Muscle of arm (tissue), 12 donors: ENCODE measurements around the gene BANF2. TPM values are rescaled to one million over a fixed set of nuclear protein-coding genes. Genes with fewer than 3 reads are reported as not detected.
"Not testable (repeated sequence)": the region's sequence is repeated elsewhere in the genome, so short reads cannot be mapped to it uniquely, and the experiment has no call there.

Experiments used
- DNase-seq: peaks from one replicate; pipeline ENCODE4 v3.0.0-alpha.2; 2013
- polyA plus RNA-seq, 12 donors: library from polyadenylated mRNA; unstranded; fragments of 120-200 nt; gene quantifications; one replicate each; pipeline ENCODE4 v1.2.1, GENCODE V29; 2013; ENCODE audit not compliant: insufficient read length in 12 of 12

Gene BANF2
- polyA plus RNA-seq, 12 donors: not detected

DNA sequence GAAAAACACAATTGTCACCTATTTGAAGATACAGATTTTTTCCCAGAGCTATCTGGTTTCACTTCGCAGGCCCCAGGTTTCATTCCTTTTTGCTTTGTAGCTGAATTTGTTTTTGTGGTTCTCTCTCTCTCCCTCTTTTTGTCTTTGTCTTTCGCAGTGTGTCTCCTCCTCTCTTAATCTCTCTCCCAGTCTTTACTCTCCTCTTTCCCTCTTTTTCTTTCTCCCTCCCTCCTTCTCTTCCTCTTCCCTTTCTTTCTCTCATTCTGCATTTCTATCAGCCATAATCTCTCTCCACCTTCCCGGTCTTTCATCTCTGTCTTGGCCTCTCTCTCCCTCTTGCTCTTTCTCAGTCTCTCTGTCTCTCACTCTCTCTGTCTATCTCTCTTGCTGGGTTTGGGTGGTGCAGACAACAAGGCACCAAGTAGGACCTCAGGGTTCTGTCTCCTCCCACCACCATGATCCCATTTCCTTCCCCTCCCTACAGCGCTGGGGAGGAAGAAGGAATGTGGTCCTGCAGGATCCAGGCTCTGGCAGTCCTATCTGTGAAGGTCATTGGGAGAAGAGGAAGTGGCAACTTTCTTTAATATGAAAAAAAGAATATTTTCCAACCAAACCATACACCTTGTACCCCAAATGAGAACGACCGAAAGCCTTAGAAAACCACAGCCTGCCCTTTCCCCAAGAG, 63.2 kb downstream of the BANF2 start:
- DNase-seq: no peak

DNA sequence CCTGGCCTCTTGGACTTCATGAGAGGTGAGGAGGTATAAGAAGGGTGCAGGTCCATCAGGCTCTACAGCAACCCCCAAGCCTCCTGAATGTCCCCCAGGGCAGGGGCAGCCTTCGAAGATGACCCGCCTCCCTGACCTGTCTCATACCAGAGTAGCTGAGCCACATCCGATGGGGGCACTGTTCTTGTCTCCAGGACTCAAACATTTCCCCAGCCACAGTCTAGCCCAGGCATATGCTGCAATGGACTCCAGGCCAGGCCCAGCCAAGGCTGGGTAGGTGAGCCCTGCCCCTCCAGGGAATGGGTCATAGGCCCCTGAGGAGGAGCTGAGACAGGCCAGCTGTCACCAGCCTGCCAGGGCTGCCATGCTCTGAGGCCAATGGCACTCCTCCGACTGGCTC, 65.3 kb downstream of the BANF2 start:
- no peak for DNase-seq

DNA sequence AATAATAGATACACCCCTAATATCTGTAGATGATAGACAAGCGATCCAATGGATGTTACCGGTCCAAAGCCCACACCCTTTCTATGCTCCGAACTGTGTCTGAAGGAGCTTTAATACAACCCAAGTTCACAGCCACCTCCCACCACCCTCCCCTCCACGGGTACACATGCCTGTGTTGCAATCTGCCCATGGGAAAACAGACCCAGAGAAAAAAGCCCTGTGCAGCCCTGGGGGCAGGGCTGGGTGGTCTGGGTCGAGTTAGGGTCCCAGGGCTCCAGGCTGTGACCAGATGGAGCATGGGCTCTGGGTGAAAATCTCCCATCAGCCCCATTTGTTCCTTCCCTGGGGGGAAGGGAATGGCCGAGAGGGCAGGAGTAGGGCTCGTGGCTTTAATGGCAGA, 65.8 kb downstream of the BANF2 start:
- DNase-seq: no peak

DNA sequence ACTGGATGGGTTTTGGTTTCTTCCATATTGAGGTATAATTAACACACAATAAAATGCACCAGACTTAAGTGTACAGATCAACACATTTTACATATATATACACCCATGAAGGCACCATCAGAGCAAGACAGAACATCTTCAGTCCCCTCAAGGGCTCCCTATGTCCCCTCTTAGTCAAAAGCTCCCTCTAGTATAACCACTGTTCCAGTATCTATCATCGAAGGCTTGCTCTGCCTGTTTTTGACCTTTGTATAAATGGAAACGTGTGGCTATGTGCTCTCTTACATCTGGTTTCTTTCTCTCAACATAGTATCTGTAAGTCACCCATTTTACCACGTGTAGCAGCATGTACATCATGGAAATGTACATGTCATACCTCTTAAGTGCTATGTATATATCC, 66.5 kb downstream of the BANF2 start:
- no peak for DNase-seq

DNA sequence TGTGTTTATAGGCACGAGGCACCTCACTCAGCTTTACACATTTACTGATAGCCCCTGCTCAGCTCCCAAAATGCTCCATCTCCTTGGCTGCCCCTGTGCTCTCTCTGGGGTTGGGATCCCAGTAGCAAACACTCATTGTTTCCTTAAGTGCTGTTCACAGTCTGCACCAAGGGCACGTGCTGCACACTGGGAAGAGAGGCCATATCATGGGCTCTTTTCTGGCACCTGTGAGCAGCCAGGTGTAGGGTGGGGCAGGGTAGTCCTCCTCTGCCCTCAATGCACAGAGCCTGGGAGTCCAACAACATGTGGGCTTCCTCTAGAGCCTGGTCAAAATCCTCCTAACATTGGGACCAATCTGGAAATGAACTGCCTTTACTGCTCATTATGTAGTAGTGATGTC, 67.9 kb downstream of the BANF2 start:
- no peak for DNase-seq

DNA sequence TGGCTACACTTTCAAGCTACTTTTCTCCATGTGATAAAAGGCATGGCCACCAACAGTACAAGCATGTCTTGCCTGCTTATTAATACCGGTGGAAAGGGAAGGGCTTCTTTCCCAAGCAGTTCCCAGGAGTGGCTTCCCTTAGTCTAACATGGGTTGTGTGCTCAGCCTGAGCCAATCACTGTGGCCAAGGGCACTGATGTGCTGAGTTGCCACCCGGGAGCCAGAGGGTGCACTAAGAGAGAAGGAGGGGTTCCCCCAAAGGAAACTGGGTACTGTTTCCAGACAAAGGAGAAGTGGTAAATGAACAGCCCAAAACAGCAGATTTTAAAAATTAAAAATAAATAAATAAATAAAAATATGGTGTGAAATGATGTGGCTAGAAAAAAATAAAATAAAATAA, 68.5 kb downstream of the BANF2 start:
- no peak for DNase-seq

DNA sequence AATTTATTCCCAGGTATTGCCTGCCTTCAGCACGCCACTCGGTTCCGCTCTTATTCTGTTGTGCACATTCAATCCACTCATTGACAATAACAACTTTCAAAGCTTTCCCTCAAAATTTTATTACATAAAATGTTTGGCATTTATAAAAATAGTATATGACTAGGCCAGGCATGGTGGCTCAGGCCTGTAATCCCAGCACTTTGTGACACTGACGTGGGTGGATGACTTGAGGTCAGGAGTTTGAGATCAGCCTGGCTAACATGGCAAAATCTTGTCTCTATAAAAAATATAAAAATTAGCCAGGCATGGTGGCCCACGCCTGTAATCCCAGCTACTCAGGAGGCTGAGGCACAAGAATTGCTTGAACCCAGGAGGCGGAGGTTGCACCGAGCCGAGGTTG, 70.0 kb downstream of the BANF2 start:
- DNase-seq: not testable (repeated sequence)

DNA sequence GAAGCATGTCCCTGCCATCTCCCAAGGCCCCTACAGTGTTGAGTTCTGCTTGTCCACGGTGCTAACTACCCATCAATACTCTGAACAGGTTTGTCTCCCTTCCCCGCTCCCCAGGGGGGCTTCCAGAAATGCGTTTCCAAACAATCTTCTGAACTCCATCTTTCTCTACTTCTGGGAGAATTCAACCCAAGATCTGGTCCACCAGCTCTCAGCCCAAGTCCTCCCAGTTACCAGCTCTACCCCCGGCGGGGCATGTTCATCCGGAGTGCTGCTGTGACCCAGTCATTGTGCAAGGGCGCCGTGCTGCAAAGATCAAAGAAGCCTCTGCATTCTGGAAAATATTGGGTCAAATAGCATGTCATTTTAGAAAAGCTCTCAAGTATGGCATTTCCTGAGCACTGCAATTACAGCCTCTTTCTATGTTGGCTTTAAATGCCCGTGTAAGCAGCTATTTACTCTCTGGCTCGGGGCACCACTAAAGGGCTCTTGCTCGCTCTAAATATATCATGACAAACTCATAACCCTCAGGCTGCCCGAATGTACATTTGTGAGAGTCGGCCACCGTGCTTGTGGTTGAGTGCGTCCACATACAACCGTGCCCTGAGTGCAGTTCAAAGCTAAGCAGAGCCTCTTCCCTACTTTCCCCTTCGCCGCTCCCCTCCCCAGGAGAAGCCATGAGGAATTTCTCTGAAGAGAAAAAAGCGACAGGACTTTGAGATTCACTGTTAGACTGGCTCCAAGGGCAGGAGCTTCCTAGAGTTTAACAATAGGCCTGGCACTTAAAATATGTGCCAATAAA, 71.6 kb downstream of the BANF2 start:
- DNase-seq: no peak

DNA sequence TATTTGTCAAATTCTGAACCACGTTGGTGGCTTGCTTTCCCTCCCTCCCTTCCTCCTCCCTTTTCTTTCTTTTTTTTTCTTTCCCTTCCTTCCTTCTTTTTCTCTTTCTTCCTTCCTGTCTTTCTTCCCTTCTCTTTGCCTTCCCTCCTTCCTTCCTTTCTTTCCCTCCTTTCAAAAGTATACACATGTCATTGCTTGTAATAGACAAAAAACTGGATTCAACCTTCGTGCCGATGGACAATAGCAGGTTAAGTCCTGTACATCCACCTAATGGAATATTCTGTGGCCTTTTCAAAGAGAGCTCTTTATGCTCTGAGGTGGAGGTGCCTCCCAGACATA, 72.2 kb downstream of the BANF2 start:
- DNase-seq: no peak

DNA sequence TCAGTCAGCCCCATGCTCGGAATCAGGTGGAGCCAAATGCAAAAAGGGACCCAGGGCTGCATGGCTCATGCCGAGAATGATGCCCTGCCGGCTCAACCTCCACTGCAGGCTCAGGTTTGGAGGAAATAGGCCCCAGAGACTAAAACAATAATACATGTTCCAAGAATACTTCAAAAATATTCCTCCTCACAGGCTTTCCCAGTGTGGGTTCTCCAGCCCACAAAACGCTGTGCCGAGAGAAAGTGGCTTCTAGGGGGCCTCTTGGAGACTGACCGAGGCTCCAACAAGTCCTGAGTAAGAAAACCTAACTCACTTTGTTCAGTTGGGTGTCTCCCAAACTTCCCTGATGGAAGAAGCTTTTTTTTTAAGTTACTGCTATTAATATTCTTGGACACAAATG, 73.9 kb downstream of the BANF2 start:
- DNase-seq: no peak

DNA sequence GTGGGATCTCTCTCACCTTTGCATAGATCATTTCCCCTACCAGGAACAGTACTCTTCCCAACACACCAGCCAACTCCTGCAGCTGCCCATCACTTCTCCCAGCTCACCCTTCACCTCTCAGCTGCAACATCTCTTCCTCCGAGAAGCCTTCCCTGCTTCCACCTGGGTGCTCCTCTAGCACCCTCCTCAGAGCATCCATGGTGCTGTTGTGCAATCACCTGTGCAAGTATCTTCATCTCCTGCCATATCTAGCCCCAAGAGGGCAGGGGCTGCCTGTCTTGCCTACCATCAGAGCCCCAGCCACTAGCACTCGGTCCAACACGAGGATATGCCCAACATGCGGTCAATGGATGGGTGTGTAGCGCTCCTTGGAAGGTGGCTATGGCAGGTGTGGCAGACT, 75.8 kb downstream of the BANF2 start:
- DNase-seq: no peak

DNA sequence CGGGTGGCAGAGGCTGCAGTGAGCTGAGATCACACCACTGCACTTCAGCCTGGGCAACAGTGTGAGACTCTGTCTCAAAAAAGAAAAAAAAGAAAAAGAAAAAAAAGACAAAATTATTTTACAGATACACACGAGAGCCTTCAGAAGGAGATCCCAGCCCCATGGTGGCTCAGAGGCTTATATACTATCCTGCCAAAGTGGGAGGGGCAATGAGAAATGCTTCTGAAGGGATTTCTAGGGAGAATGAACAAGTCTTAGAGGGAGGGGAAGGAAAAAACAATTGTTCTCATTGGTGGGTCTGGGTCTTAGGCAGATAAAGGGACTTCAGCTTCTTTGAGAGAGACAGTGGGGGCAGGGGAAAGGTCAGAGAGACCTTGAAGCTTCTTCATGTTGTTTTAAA, 76.8 kb downstream of the BANF2 start:
- no peak for DNase-seq

DNA sequence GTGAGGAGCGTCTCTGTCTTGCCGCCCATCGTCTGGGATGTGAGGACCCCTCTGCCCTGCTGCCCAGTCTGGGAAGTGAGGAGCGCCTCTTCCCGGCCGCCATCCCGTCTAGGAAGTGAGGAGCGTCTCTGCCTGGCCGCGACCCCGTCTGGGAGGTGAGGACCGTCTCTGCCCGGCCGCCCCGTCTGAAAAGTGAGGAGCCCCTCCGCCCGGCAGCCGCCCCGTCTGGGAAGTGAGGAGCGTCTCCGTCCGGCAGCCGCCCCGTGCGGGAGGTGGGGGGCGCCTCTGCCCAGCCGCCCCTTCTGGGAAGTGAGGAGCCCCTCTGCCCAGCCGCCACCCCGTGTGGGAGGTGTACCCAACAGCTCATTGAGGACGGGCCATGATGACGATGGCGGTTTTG, 79.2 kb downstream of the BANF2 start:
- not testable (repeated sequence) for DNase-seq

DNA sequence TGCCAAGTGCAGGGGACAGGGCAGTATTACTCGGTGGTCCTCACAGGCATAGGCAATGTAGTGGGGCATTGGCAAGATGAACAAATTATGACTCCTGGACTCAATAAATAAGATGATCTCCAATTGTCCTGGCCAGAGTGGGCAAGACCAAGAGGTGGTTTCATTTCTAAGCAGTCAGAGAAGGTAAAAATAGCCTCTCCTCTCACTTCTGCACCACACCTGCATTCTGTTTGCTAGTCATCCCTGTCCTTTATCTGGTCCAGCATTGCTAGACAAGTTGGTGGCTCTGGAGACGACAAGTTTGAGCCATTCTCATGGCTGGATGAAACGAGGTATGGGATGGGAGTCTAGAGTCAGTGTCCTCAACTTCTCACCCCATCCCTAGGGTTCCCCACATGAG, 83.0 kb downstream of the BANF2 start:
- DNase-seq: no peak

DNA sequence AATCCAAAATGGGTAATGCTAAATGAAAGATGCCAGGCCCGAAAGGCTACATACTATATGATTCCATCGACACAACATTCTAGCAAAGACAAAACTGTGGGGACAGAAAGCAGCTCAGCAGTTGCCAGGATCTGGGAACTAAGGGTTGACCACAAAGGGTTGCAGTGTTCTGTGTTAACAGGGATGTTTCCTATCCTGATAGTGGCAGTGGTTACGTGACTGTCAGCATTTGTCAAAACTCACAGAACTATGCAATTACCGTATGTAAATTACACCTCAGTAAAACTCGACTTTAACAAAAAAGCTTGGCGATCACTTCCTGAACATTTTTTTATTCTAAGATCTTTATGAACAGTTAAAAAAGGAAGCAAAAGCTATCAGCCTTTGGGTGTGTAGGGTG, 83.9 kb downstream of the BANF2 start:
- no peak for DNase-seq

DNA sequence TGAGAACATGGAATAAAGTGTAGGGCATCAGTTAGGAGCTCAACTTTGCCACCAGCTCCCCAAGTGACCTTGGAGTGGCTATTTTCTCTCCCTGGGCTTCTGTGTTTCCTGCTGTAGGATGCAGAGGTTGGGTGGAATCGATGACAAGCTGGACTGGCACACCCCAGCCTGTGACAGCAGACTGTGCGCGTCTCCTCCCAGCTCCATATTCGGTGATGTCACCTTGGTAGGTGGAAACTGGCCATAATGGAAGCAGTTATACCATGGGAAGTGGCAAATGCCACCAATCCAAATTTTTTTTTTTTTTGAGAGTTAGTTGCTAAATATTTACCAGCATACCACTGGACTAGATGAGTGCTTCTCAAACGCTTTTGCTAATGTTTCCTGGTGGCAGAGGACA, 85.2 kb downstream of the BANF2 start:
- DNase-seq: no peak

Other genes with a start within 250 kb of the BANF2 start
- 1 to 10 TPM in 10 of 12 donors, not detected in 2; 1.9 to 4.0 (median 2.8) TPM for gene BFSP1, start 168.6 kb upstream of the BANF2 start, polyA plus RNA-seq
- gene DSTN, start 129.9 kb upstream of the BANF2 start, polyA plus RNA-seq: 100 to 1,000 TPM in 11 of 12 donors, not detected in 1; 231 to 323 (median 284) TPM
- 100 to 1,000 TPM in 8 of 12 donors, 10 to 100 TPM in 3, not detected in 1; 96.1 to 186 (median 114) TPM for gene RRBP1, start 17.7 kb upstream of the BANF2 start, polyA plus RNA-seq